DND-41 (cell line): Measurements from ENCODE around the gene SNX25.

Experiments used
- ATAC-seq: fragments of 200-7000 bp; cut with Tn5 transposase; 3 replicates; pipeline ENCODE4 v1.9.1; 2021; ENCODE audit warnings: low read depth; ENCODE audit not compliant: insufficient read depth
- DNase-seq: peaks from one replicate; pipeline ENCODE4 v3.0.0-alpha.2; 2020
- H2AFZ ChIP-seq: 2 replicates; pipeline ENCODE4 v1.6.0; 2012; ENCODE audit warnings: low read depth, low read length
- H3K27ac ChIP-seq: 2 replicates; pipeline ENCODE4 v1.5.1; 2012; ENCODE audit warnings: low read length, inconsistent platforms
- H3K27me3 ChIP-seq: fragments of 200-600 bp; sonication (generic); 2 replicates; pipeline ENCODE4 v1.6.0; 2012; ENCODE audit warnings: low read length, mild to moderate bottlenecking, inconsistent platforms; ENCODE audit not compliant: insufficient read depth, poor library complexity
- H3K36me3 ChIP-seq: 2 replicates; pipeline ENCODE4 v1.5.1; 2012; ENCODE audit warnings: low read length, inconsistent platforms; ENCODE audit not compliant: insufficient read depth
- H3K4me1 ChIP-seq: 2 replicates; pipeline ENCODE4 v1.5.1; 2012; ENCODE audit warnings: mild to moderate bottlenecking, low read length; ENCODE audit not compliant: insufficient read depth
- H3K4me2 ChIP-seq: 2 replicates; pipeline ENCODE4 v1.6.0; 2012; ENCODE audit warnings: mild to moderate bottlenecking, moderate library complexity, low read length, inconsistent platforms; ENCODE audit not compliant: insufficient read depth
- H3K4me3 ChIP-seq, 2 experiments: fragments of 200-600 bp in 1 of 2; shearing (Covaris generic) in 1 of 2; 2 replicates each; pipeline ENCODE4 v1.5.1; 2012 to 2016; ENCODE audit warnings: inconsistent platforms in 2 of 2, low read length in 2 of 2, mild to moderate bottlenecking in 2 of 2, low read depth in 1 of 2, moderate library complexity in 1 of 2
- H3K79me2 ChIP-seq: 2 replicates; pipeline ENCODE4 v1.6.0; 2012; ENCODE audit warnings: low read length, inconsistent platforms; ENCODE audit not compliant: insufficient read depth
- H3K9ac ChIP-seq: 2 replicates; pipeline ENCODE4 v1.6.0; 2012; ENCODE audit warnings: low read depth, mild to moderate bottlenecking, inconsistent platforms, low read length, moderate library complexity
- H3K9me3 ChIP-seq: 2 replicates; pipeline ENCODE4 v1.5.1; 2012; ENCODE audit warnings: low read length, moderate library complexity, mild to moderate bottlenecking, inconsistent platforms; ENCODE audit not compliant: insufficient read depth, severe bottlenecking
- H4K20me1 ChIP-seq: 2 replicates; pipeline ENCODE4 v1.6.0; 2012; ENCODE audit warnings: low read length; ENCODE audit not compliant: insufficient read depth
- CTCF ChIP-seq: IDR thresholded peaks from 2 replicates; pipeline ENCODE4 v1.5.1; 2012; ENCODE audit warnings: borderline replicate concordance, low read length, moderate library complexity, mild to moderate bottlenecking; ENCODE audit not compliant: poor library complexity, severe bottlenecking; ENCODE audit errors: extremely low read depth
- EZH2 ChIP-seq: IDR thresholded peaks from 3 replicates; pipeline ENCODE4 v1.6.1; 2012; ENCODE audit warnings: borderline replicate concordance, low read depth, mild to moderate bottlenecking, moderate library complexity, low read length, inconsistent platforms; ENCODE audit not compliant: severe bottlenecking

SNX25 gene

GRCh38 chr4:185351691-185352090 lies 142.3 kb downstream of the SNX25 start:
- DNase-seq (no peak), ATAC-seq (no peak)
- H3K4me2 ChIP-seq, result no peak overlapping the region
- peaks cover 8% of the 10 kb centered on the region for H3K27me3 ChIP-seq
- H3K4me1 ChIP-seq, result no peaks in the 10 kb centered on the region
- no peaks in the 10 kb centered on the region for H3K36me3 ChIP-seq
- H3K9ac ChIP-seq, result no peak overlapping the region
- no peaks in the 10 kb centered on the region for H3K79me2 ChIP-seq
- H4K20me1 ChIP-seq, result no peaks in the 10 kb centered on the region
- no peak overlapping the region for H3K27ac ChIP-seq
- H3K9me3 ChIP-seq, result no peaks in the 10 kb centered on the region
- no peak overlapping the region for H3K4me3 ChIP-seq
- TF ChIP-seq CTCF, result no peak
- no peak for TF ChIP-seq EZH2
- H2AFZ ChIP-seq, result no peak overlapping the region

GRCh38 chr4:185352202-185352601 lies 142.8 kb downstream of the SNX25 start:
- H3K27me3 ChIP-seq, result peaks cover 8% of the 10 kb centered on the region
- no peak overlapping the region for H3K4me2 ChIP-seq
- DNase-seq (no peak), ATAC-seq (no peak)
- H3K36me3 ChIP-seq, result no peaks in the 10 kb centered on the region
- H2AFZ ChIP-seq, result no peak overlapping the region
- H3K4me1 ChIP-seq, result no peaks in the 10 kb centered on the region
- H3K9ac ChIP-seq, result no peak overlapping the region
- TF ChIP-seq EZH2 (no peak), CTCF (no peak)
- H4K20me1 ChIP-seq, result no peaks in the 10 kb centered on the region
- H3K79me2 ChIP-seq, result no peaks in the 10 kb centered on the region
- H3K27ac ChIP-seq, result no peak overlapping the region
- no peak overlapping the region for H3K4me3 ChIP-seq
- no peaks in the 10 kb centered on the region for H3K9me3 ChIP-seq

- Histone ChIP-seq H4K20me1 (no peaks in the 10 kb centered on the region), H3K27me3 (peaks cover 8% of the 10 kb centered on the region), H3K27ac (no peak overlapping the region), H3K4me3 (no peak overlapping the region), H3K9me3 (no peaks in the 10 kb centered on the region), H3K36me3 (no peaks in the 10 kb centered on the region), H2AFZ (no peak overlapping the region), H3K4me2 (no peak overlapping the region), H3K9ac (no peak overlapping the region), H3K4me1 (no peaks in the 10 kb centered on the region), H3K79me2 (no peaks in the 10 kb centered on the region)
- DNase-seq (no peak), ATAC-seq (no peak)
- no peak for TF ChIP-seq EZH2
Measured at GRCh38 chr4:185352741-185353140, 143.3 kb downstream of the SNX25 start.

- ATAC-seq, result no peak
- no peaks in the 10 kb centered on the region for H3K9me3 ChIP-seq
Measured at GRCh38 chr4:185357211-185357610, 147.8 kb downstream of the SNX25 start.

More at GRCh38 chr4:185357211-185357610, 147.8 kb downstream of the SNX25 start:
- Histone ChIP-seq H3K4me2 (no peak overlapping the region), H3K4me3 (no peak overlapping the region), H2AFZ (no peak overlapping the region), H3K79me2 (no peaks in the 10 kb centered on the region), H3K27ac (no peak overlapping the region), H3K36me3 (no peaks in the 10 kb centered on the region), H3K4me1 (no peaks in the 10 kb centered on the region), H4K20me1 (no peaks in the 10 kb centered on the region), H3K27me3 (peaks cover 5% of the 10 kb centered on the region), H3K9ac (no peak overlapping the region)
- no peak for DNase-seq
- no peak for TF ChIP-seq EZH2
- TF ChIP-seq CTCF, result no peak
